HepG2 (cell line): ENCODE measurements around the gene IL1RAPL2. TPM values are rescaled to one million over a fixed set of nuclear protein-coding genes. Genes with fewer than 3 reads are reported as not detected.

Source experiments
- ATAC-seq: fragments of 200-7000 bp; cut with Tn5 transposase; 3 replicates; pipeline ENCODE4 v1.9.1; 2020; ENCODE audit warnings: mild to moderate bottlenecking, moderate library complexity
- BruUV-seq: library from RNA; stranded (reverse); fragments of 400-500 nt; replicated peaks from 2 replicates; lab custom pipeline; 2021; lab: Mats Ljungman, UMichigan
- CTCF ChIA-PET: fragments of 300-600 bp; formaldehyde crosslinking; extraction: SDS; loops from one replicate; lab custom pipeline; 2021; ENCODE audit warnings: low total read pairs, inconsistent platforms, low intra/inter-chr PET ratio; lab: Yijun Ruan, JAX
- POLR2A ChIA-PET: fragments of 350-600 bp; sonication (Branson Sonifier 250); formaldehyde crosslinking; loops from one replicate; lab custom pipeline; 2020; ENCODE audit warnings: antibody characterized with exemption, inconsistent platforms; lab: Yijun Ruan, JAX
- DNase-seq: peaks from one replicate; pipeline ENCODE4 v3.0.0-alpha.2; 2015; ENCODE audit warnings: low spot score
- FAIRE-seq: peaks from 3 replicates; lab custom pipeline; 2011; peaks lifted over from hg19 to GRCh38; lab: Jason Lieb, UNC
- H2AFZ ChIP-seq: one replicate; pipeline ENCODE4 v1.6.1; 2011; ENCODE audit warnings: low read length, inconsistent platforms
- H3K27ac ChIP-seq: fragments of 300-600 bp; 3 replicates; pipeline ENCODE4 v1.8.0; 2011; ENCODE audit warnings: mixed run types, mild to moderate bottlenecking, mixed read lengths, low read length, inconsistent platforms; ENCODE audit not compliant: insufficient read depth; ENCODE audit errors: extremely low read length
- H3K27me3 ChIP-seq, 2 experiments: fragments of 200-600 bp in 1 of 2; 2 replicates in 1 of 2; 3 replicates in 1 of 2; pipeline versions ENCODE4 v1.6.0 to v1.8.0; 2011; ENCODE audit warnings: low read length in 2 of 2, mild to moderate bottlenecking in 2 of 2, moderate library complexity in 2 of 2, inconsistent platforms in 1 of 2; ENCODE audit not compliant: insufficient read depth in 2 of 2, control insufficient read depth in 1 of 2
- H3K36me3 ChIP-seq, 2 experiments: fragments of 200-600 bp in 1 of 2; replicated peaks in 1 of 2; 2 replicates in 1 of 2; 3 replicates in 1 of 2; pipeline versions ENCODE4 v1.5.1 to v1.8.0; 2011; ENCODE audit warnings: low read length in 2 of 2, inconsistent platforms in 1 of 2; ENCODE audit not compliant: insufficient read depth in 2 of 2, control insufficient read depth in 1 of 2
- H3K4me1 ChIP-seq: 2 replicates; pipeline ENCODE4 v1.5.1; 2012; ENCODE audit warnings: low read length, inconsistent platforms; ENCODE audit not compliant: insufficient read depth
- H3K4me2 ChIP-seq: 2 replicates; pipeline ENCODE4 v1.6.0; 2011; ENCODE audit warnings: low read depth, low read length, inconsistent platforms
- H3K4me3 ChIP-seq, 3 experiments: fragments of 200-600 bp in 1 of 3; sonication (generic), shearing (Covaris generic) in 1 of 3; replicated peaks in 1 of 3; 2 replicates each; pipeline ENCODE4 v1.5.1; 2011 to 2016; ENCODE audit warnings: low read length in 3 of 3, inconsistent platforms in 2 of 3, low read depth in 2 of 3, mild to moderate bottlenecking in 2 of 3, control low read depth in 1 of 3, mixed read lengths in 1 of 3; ENCODE audit not compliant: insufficient read depth in 1 of 3
- H3K79me2 ChIP-seq: one replicate; pipeline ENCODE4 v1.6.1; 2011; ENCODE audit warnings: low read length, inconsistent platforms; ENCODE audit not compliant: insufficient read depth
- H3K9ac ChIP-seq: 2 replicates; pipeline ENCODE4 v1.6.0; 2011; ENCODE audit warnings: mild to moderate bottlenecking, low read depth, low read length, inconsistent platforms; ENCODE audit not compliant: insufficient read depth
- H3K9me3 ChIP-seq: 2 replicates; pipeline ENCODE4 v1.5.1; 2012; ENCODE audit warnings: mild to moderate bottlenecking, low read length
- H4K20me1 ChIP-seq: 2 replicates; pipeline ENCODE4 v1.6.0; 2011; ENCODE audit warnings: inconsistent platforms, mild to moderate bottlenecking, low read length, moderate library complexity; ENCODE audit not compliant: insufficient read depth
- ATF6 ChIP-seq: sonication (generic); formaldehyde crosslinking; conservative IDR thresholded peaks from 2 replicates; pipeline ENCODE4 v1.4.0; 2020; ENCODE audit warnings: missing genetic modification reagents
- DMTF1 ChIP-seq: sonication (generic); formaldehyde crosslinking; IDR thresholded peaks from 2 replicates; pipeline ENCODE4 v1.4.0; 2020; ENCODE audit warnings: mild to moderate bottlenecking, missing genetic modification reagents
- ETV6 ChIP-seq: sonication (generic); formaldehyde crosslinking; conservative IDR thresholded peaks from 2 replicates; pipeline ENCODE4 v1.4.0; 2020; ENCODE audit warnings: missing genetic modification reagents
- RFXANK ChIP-seq: IDR thresholded peaks from 2 replicates; pipeline ENCODE4 v1.6.1; 2016
- ZNF24 ChIP-seq: fragments of 450-650 bp; IDR thresholded peaks from 2 replicates; pipeline ENCODE4 v1.6.1; 2017; ENCODE audit warnings: antibody characterized with exemption, mild to moderate bottlenecking
- ZNF570 ChIP-seq: sonication (generic); formaldehyde crosslinking; IDR thresholded peaks from 2 replicates; pipeline ENCODE4 v1.4.0; 2020; ENCODE audit warnings: mild to moderate bottlenecking, missing genetic modification reagents, borderline replicate concordance
- ZNF646 ChIP-seq: sonication (generic); formaldehyde crosslinking; IDR thresholded peaks from 2 replicates; pipeline ENCODE4 v1.9.0; 2021; ENCODE audit warnings: mild to moderate bottlenecking, missing genetic modification reagents
- ZNF770 ChIP-seq: sonication (generic); formaldehyde crosslinking; IDR thresholded peaks from 2 replicates; pipeline ENCODE4 v1.5.0; 2020; ENCODE audit warnings: mild to moderate bottlenecking, missing genetic modification reagents
- ZNF777 ChIP-seq: sonication (generic); formaldehyde crosslinking; IDR thresholded peaks from 2 replicates; pipeline ENCODE4 v1.4.0; 2020; ENCODE audit warnings: missing genetic modification reagents
- WGBS: methylation state at CpG from one replicate; pipeline ENCODE4 v1.1.6; 2017; ENCODE audit warnings: low lambda C conversion rate; 5-methylcytosine and 5-hydroxymethylcytosine counted together
- in situ Hi-C: cut with HindIII; loops from 2 replicates; pipeline ENCODE4 v1.10.0; 2017; ENCODE audit warnings: low pct_unique_long_range_greater_than_20kb; ENCODE audit not compliant: extremely low pct_ligation_motif_present
- intact Hi-C: fragments of 100-400 bp; cut with micrococcal nuclease; formaldehyde crosslinking; loops from one replicate; pipeline ENCODE4 v1.10.0; 2022; ENCODE audit not compliant: unreplicated experiment
- polyA plus RNA-seq, 8 experiments: library from polyadenylated mRNA; depleted of rRNA in 3 of 8; stranded (reverse) in 7 of 8; unstranded in 1 of 8; fragments of >200 nt; fragmentation: Illumina TruSeq in 4 of 8; extraction: Trizol in 4 of 8; gene quantifications; 2 replicates each; pipeline versions ENCODE4 v1.2.1 to v1.2.3, GENCODE V29; 2011 to 2016; ENCODE audit warnings: low read depth in 4 of 8, missing spikeins in 1 of 8, mixed read lengths in 1 of 8; ENCODE audit not compliant: insufficient read depth in 1 of 8
- total RNA-seq, 5 experiments: library from RNA; depleted of rRNA; stranded (reverse); fragments of >200 nt; fragmentation: Illumina TruSeq; extraction: Trizol; gene quantifications; 2 replicates each; pipeline ENCODE4 v1.2.3, GENCODE V29; 2016; ENCODE audit warnings: low read depth in 1 of 5

The IL1RAPL2 gene
- total and polyA plus RNA-seq, 2 of the 13 experiments (the other 11 are each of a cell fraction or from before 2014, with no cell fraction given) = not detected

GRCh38 chrX:104564335-104564734 is 1.7 kb upstream of the IL1RAPL2 start:
- CTCF ChIA-PET = no interaction called here
- in situ Hi-C loops (no loop called here), intact Hi-C loops (no loop called here)
- Histone ChIP-seq H2AFZ (no peak overlapping the region), H3K79me2 (no peaks in the 10 kb centered on the region), H3K4me1 (no peaks in the 10 kb centered on the region), H3K9ac (no peak overlapping the region), H3K27me3 (no peaks in the 10 kb centered on the region), H3K4me3 (no peak overlapping the region), H3K27ac (no peak overlapping the region), H3K9me3 (no peaks in the 10 kb centered on the region), H4K20me1 (no peaks in the 10 kb centered on the region), H3K4me2 (no peak overlapping the region), H3K36me3 (no peaks in the 10 kb centered on the region)
- no peak for FAIRE-seq
- POLR2A ChIA-PET = no interaction called here
- DNase-seq = no peak
- WGBS = 65% methylated on average over 6 of the region's 9 CpGs
- ATAC-seq = no peak
- no peak for TF ChIP-seq ATF6 (CRISPR knock-in tag)
- no peak for TF ChIP-seq ZNF570 (CRISPR knock-in tag)
- TF ChIP-seq ZNF770 (CRISPR knock-in tag) = no peak
- TF ChIP-seq DMTF1 (CRISPR knock-in tag) = no peak
- TF ChIP-seq RFXANK (CRISPR knock-in tag) = no peak
- TF ChIP-seq ETV6 (CRISPR knock-in tag) = no peak
- TF ChIP-seq ZNF777 (CRISPR knock-in tag) = no peak
- no peak for TF ChIP-seq ZNF24
- TF ChIP-seq ZNF646 = no peak
- no TSS peak for BruUV-seq
